Pancreas (tissue), 10 donors: ENCODE data around the gene EFCAB14. TPM values are rescaled to one million over a fixed set of nuclear protein-coding genes. Genes with fewer than 3 reads are reported as not detected.
"Not testable (repeated sequence)": the region's sequence is repeated elsewhere in the genome, so short reads cannot be mapped to it uniquely, and the experiment has no call there.

Experiments
- ATAC-seq, 4 donors: fragments of 200-7000 bp; cut with Tn5 transposase; one replicate each; pipeline versions ENCODE4 v1.8.0 to v1.9.1; 2020; ENCODE audit warnings: mild to moderate bottlenecking in 4 of 4, moderate library complexity in 4 of 4
- DNase-seq, 6 donors: peaks; one replicate each; pipeline ENCODE4 v3.0.0-alpha.2; 2020
- FAIRE-seq: peaks from 2 replicates; lab custom pipeline; 2012; peaks lifted over from hg19 to GRCh38; lab: Jason Lieb, UNC
- H3K27ac ChIP-seq, 4 donors: fragments of 200-600 bp; sonication (generic); 1 replicate in 3 of 4; 2 replicates in 1 of 4; pipeline versions ENCODE4 v1.5.0 to v1.8.0; 2020
- H3K27me3 ChIP-seq, 4 donors: fragments of 200-600 bp; one replicate each; pipeline ENCODE4 v1.8.0; 2021
- H3K36me3 ChIP-seq, 3 donors: fragments of 200-600 bp; sonication (generic) in 1 of 3; one replicate each; pipeline versions ENCODE4 v1.5.0 to v1.8.0; 2020 to 2021
- H3K4me1 ChIP-seq, 3 donors: fragments of 200-600 bp; one replicate each; pipeline ENCODE4 v1.8.0; 2021
- H3K4me3 ChIP-seq, 4 donors: fragments of 200-600 bp; sonication (generic) in 2 of 4; one replicate each; pipeline versions ENCODE4 v1.5.0 to v1.8.0; 2020 to 2021
- H3K9me3 ChIP-seq, 4 donors: fragments of 200-600 bp; one replicate each; pipeline ENCODE4 v1.8.0; 2021
- WGBS, 2 donors: extraction: QIAGEN DNeasy Blood & Tissue Kit; methylation state at CpG; one replicate each; pipeline ENCODE4 v1.1.7; 2013; 5-methylcytosine and 5-hydroxymethylcytosine counted together
- intact Hi-C, 3 donors: fragments of 100-400 bp; cut with DNase I; formaldehyde crosslinking; loops; one replicate each; pipeline versions ENCODE4 v1.11.1 to v1.14.2; 2022
- polyA plus RNA-seq, 2 donors: library from polyadenylated mRNA; stranded (reverse); fragments of 200-250 nt; gene quantifications; one replicate each; pipeline ENCODE4 v1.2.3, GENCODE V29; 2013
- total RNA-seq, 6 donors: library from RNA; stranded (reverse); fragmentation: NEBNext Ultra II Directional in 4 of 6; extraction: Animal tissue kit (Norgen Biotek cat#: 25700) in 4 of 6; gene quantifications; one replicate each; pipeline versions ENCODE4 v1.2.1 to v1.2.4, GENCODE V29; 2021 to 2023
- TF ChIP-seq, protein P1 (sequence below), 4 donors: fragments of 200-600 bp; sonication (generic) in 3 of 4; IDR thresholded peaks; one replicate each; pipeline versions ENCODE4 v1.5.0 to v1.8.0; 2021; ENCODE audit warnings: antibody characterized with exemption in 4 of 4
- donor health status: healthy with polysubstance abuse.
- donor health status: DM: no; HTN: no; CAD: no; lungs with moderate emphysema.
- donor health status: DM: no; HTN: no; CAD: no.
- donor health status: control.
- donor health status: control.
- donor health status: Bipolar disorder and iron deficiency.
- donor health status: DM: yes; HTN: yes; CAD: no.
- donor health status: DM: no; HTN: no; CAD: no.
- donor health status: DM: no; HTN: no; CAD: no.
- donor health status: DM: yes; HTN: yes; CAD: no.

The EFCAB14 gene
- total and polyA plus RNA-seq, 8 donors = 8.4 to 55.2 (median 28.7) TPM

DNA sequence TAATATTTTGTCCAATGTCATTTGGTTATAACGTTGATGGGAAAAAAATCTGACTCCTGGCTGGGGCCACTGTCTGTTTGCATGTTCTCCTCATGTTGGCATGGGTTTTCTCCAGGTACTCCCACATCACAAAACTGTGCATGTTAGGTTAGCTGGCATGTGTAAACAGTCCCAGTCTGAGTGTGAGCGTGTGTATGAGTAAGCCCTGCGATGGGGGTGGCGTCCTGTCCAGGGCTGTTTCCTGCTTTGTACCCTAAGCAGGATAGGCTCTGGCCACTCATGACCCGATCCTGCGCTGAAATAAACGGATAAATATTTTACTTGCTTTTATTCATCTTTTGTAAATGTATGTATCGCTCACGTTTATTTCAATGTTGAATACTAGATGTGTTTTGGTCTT lies 13.5 kb downstream of the EFCAB14 start:
- no peaks in the 10 kb centered on the region for H3K4me1 ChIP-seq
- H3K36me3 ChIP-seq = peaks cover 0 to 21% (median 7%) of the 10 kb centered on the region in 3 donors
- TF ChIP-seq, protein P1, sequence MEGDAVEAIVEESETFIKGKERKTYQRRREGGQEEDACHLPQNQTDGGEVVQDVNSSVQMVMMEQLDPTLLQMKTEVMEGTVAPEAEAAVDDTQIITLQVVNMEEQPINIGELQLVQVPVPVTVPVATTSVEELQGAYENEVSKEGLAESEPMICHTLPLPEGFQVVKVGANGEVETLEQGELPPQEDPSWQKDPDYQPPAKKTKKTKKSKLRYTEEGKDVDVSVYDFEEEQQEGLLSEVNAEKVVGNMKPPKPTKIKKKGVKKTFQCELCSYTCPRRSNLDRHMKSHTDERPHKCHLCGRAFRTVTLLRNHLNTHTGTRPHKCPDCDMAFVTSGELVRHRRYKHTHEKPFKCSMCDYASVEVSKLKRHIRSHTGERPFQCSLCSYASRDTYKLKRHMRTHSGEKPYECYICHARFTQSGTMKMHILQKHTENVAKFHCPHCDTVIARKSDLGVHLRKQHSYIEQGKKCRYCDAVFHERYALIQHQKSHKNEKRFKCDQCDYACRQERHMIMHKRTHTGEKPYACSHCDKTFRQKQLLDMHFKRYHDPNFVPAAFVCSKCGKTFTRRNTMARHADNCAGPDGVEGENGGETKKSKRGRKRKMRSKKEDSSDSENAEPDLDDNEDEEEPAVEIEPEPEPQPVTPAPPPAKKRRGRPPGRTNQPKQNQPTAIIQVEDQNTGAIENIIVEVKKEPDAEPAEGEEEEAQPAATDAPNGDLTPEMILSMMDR (IDR thresholded peaks at IDR 0.05) = no peak
- no peaks in the 10 kb centered on the region for H3K9me3 ChIP-seq
- 80% methylated on average over 9 of the region's 9 CpGs for WGBS, 2 donors
- no peak overlapping the region for H3K27ac ChIP-seq
- ATAC-seq (peak in 2 of 4 donors; percentile 34 to 45), DNase-seq (no peak), FAIRE-seq (no peak)
- intact Hi-C loops = no loop called here
- no peak overlapping the region for H3K4me3 ChIP-seq
- H3K27me3 ChIP-seq = no peaks in the 10 kb centered on the region

DNA sequence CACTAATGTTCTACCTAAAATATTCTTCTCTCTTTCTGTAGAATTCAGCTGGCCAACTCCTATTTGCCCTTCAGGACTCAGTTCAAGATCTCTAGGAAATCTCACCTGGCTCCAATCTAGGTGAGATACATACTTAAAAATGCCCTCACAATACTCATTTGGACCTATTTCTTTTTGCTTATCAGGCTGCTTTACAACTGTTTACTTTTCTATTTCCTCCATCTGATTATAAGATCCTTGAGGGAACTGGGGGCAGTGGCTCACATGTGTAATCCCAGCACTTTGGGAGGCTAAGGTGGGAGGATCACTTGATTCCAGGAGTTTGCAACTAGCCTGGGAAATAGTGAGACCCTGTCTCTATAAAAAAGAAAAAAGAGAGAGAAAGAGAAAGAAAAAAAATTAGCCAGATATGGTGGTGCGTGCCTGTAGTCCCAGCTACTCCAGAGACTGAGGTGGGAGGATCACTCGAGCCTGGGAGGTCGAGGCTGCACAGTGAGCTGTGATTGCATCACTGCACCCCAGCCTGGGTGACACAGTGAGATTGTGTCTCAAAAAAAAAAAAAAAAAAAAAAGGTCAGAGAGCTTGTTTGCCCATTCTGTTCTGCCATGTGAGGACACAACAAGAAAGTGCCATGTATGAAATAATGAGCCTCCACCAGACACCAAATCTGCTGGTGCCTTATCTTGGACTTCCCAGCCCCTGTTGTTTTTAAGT lies 14.8 kb downstream of the EFCAB14 start:
- intact Hi-C loops = no loop called here
- TF ChIP-seq, protein P1 (IDR thresholded peaks at IDR 0.05) = no peak
- ATAC-seq = no peak
- 67 to 79% methylated on average over 3 of the region's 3 CpGs for WGBS, 2 donors
- no peak for FAIRE-seq
- no peak for DNase-seq
- H3K4me1 ChIP-seq = no peaks in the 10 kb centered on the region
- no peak overlapping the region for H3K4me3 ChIP-seq
- H3K9me3 ChIP-seq = no peaks in the 10 kb centered on the region
- H3K27ac ChIP-seq = no peak overlapping the region
- no peaks in the 10 kb centered on the region for H3K27me3 ChIP-seq
- H3K36me3 ChIP-seq = peaks cover 0 to 21% (median 7%) of the 10 kb centered on the region in 3 donors

DNA sequence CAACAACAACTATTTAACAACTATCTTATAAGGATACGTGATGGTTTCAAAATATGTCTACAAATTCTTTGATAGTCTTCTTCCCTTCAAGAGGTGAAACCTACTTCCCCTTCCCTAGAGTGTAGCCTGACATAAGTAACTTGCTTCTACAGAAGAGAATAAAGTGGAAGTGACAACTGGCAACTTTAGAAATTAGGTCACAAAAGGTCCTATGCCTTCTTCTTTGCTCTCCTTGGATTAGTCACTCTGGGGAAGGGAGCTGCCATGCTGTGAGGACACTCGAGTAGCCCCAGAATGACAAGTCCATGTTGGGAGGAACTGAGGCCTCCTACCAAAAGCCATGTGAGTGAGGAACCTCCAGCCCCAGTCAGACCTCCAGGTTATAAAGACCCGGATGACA lies 19.2 kb downstream of the EFCAB14 start:
- WGBS, 2 donors = 59 to 70% methylated on average over 3 of the region's 3 CpGs
- ATAC-seq (no peak), FAIRE-seq (no peak), DNase-seq (no peak)
- intact Hi-C loops = no loop called here
- Histone ChIP-seq H3K36me3 (peaks cover 0 to 8% (median 3%) of the 10 kb centered on the region in 3 donors), H3K4me1 (no peaks in the 10 kb centered on the region), H3K4me3 (no peak overlapping the region), H3K9me3 (no peaks in the 10 kb centered on the region), H3K27ac (no peak overlapping the region), H3K27me3 (no peaks in the 10 kb centered on the region)
- TF ChIP-seq, protein P1 (IDR thresholded peaks at IDR 0.05) = no peak

DNA sequence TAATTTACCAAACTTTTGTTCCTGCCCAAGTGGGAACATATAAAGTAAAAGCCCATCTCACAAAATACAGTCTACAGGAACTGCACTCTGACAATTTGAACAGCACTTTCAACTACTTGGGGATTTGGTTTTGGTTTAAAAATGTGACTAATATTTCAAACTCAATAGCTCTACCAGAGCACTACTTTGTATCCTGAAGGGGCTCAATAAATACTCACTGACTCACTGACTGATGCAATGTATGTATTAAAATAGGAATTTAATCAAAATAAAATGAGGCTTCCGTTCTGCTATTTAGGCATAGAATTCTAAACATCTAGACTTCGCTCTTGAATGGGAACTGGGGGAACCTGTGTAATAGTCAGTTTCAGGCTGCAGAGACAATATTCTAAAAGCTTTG lies 21.9 kb downstream of the EFCAB14 start:
- Histone ChIP-seq H3K27ac (no peak overlapping the region), H3K27me3 (no peaks in the 10 kb centered on the region), H3K9me3 (no peaks in the 10 kb centered on the region), H3K4me1 (peaks cover 0 to 6% (median 0%) of the 10 kb centered on the region in 3 donors), H3K36me3 (peaks cover 0 to 8% (median 3%) of the 10 kb centered on the region in 3 donors), H3K4me3 (no peak overlapping the region)
- TF ChIP-seq, protein P1 (IDR thresholded peaks at IDR 0.05) = no peak
- intact Hi-C loops = no loop called here
- WGBS, 2 donors = 97% methylated on average over 2 of the region's 2 CpGs
- no peak for FAIRE-seq
- no peak for DNase-seq
- no peak for ATAC-seq

DNA sequence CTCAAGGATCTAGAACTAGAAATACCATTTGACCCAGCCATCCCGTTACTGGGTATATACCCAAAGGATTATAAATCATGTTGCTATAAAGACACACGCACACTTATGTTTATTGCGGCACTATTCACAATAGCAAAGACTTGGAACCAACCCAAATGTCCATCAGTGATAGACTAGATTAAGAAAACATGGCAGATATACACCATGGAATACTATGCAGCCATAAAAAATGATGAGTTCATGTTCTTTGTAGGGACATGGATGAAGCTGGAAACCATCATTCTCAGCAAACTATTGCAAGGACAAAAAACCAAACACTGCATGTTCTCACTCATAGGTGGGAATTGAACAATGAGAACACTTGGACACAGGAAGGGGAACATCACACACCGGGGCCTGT lies 24.2 kb downstream of the EFCAB14 start:
- H3K4me3 ChIP-seq, intact Hi-C loops, ATAC-seq, H3K9me3 ChIP-seq, H3K27me3 ChIP-seq, DNase-seq, H3K27ac ChIP-seq, FAIRE-seq: not testable (repeated sequence)
- peaks cover 0 to 12% (median 3%) of the 10 kb centered on the region in 3 donors for H3K36me3 ChIP-seq
- peaks cover 0 to 11% (median 0%) of the 10 kb centered on the region in 3 donors for H3K4me1 ChIP-seq
- WGBS, 2 donors = 92 to 96% methylated on average over 4 of the region's 4 CpGs
